Naive thymus-derived CD4-positive, alpha-beta T cell (primary cell): Measurements from ENCODE around the gene TLR7. TPM values are rescaled to one million over a fixed set of nuclear protein-coding genes. Genes with fewer than 3 reads are reported as not detected.
A peak's percentile ranks its signal among the peaks of the same experiment; 100 is the strongest.

Experiments used
- ATAC-seq: fragments of 150-1000 bp; cut with Tn5 transposase; 2 replicates; pipeline ENCODE4 v1.10.0; 2021; ENCODE audit warnings: mild to moderate bottlenecking, moderate library complexity
- CTCF ChIA-PET: fragments of 350-600 bp; sonication (Branson Sonifier 250); formaldehyde crosslinking; loops from one replicate; lab custom pipeline; 2021; ENCODE audit warnings: antibody characterized with exemption; lab: Charles Lee
- POLR2A ChIA-PET: fragments of 350-600 bp; sonication (Branson Sonifier 250); formaldehyde crosslinking; loops from one replicate; lab custom pipeline; 2021; ENCODE audit warnings: antibody characterized with exemption, inconsistent platforms; lab: Charles Lee
- DNase-seq, 9 donors: peaks; one replicate each; pipeline versions ENCODE4 v3.0.0 to v3.0.0-alpha.2; 2020 to 2022; ENCODE audit warnings: mixed read lengths in 1 of 9
- H3K27ac ChIP-seq: one replicate; pipeline ENCODE4 v1.7.0; 2013; ENCODE audit warnings: mild to moderate bottlenecking, low read depth, low read length, moderate library complexity
- H3K27me3 ChIP-seq, 2 donors: one replicate each; pipeline ENCODE4 v1.7.0; 2013; ENCODE audit warnings: low read length in 2 of 2, mild to moderate bottlenecking in 2 of 2, moderate library complexity in 2 of 2; ENCODE audit not compliant: control insufficient read depth in 2 of 2, insufficient read depth in 2 of 2
- H3K36me3 ChIP-seq, 3 experiments: 1 replicate in 2 of 3; 2 replicates in 1 of 3; pipeline ENCODE4 v1.7.0; 2013; ENCODE audit warnings: low read length in 3 of 3, mild to moderate bottlenecking in 3 of 3, moderate library complexity in 1 of 3; ENCODE audit not compliant: insufficient read depth in 3 of 3, control insufficient read depth in 2 of 3
- H3K4me1 ChIP-seq, 2 donors: one replicate each; pipeline ENCODE4 v1.7.0; 2013; ENCODE audit warnings: low read length in 2 of 2, mild to moderate bottlenecking in 2 of 2, moderate library complexity in 1 of 2; ENCODE audit not compliant: control insufficient read depth in 2 of 2, insufficient read depth in 2 of 2
- H3K4me3 ChIP-seq: 2 replicates; pipeline ENCODE4 v1.7.0; 2013; ENCODE audit warnings: mild to moderate bottlenecking, low read length
- H3K9me3 ChIP-seq, 3 experiments: 1 replicate in 2 of 3; 2 replicates in 1 of 3; pipeline ENCODE4 v1.7.0; 2013; ENCODE audit warnings: low read length in 3 of 3; ENCODE audit not compliant: control insufficient read depth in 2 of 3
- H3K27ac Mint-ChIP-seq, 9 donors: one replicate each; pipeline ENCODE4 v1.8.0; 2020 to 2022; ENCODE audit warnings: mixed read lengths in 9 of 9, mild to moderate bottlenecking in 8 of 9, moderate library complexity in 5 of 9, inconsistent platforms in 2 of 9
- H3K27me3 Mint-ChIP-seq, 5 donors: one replicate each; pipeline ENCODE4 v1.8.0; 2021 to 2022; ENCODE audit warnings: mixed read lengths in 5 of 5, mild to moderate bottlenecking in 1 of 5
- H3K36me3 Mint-ChIP-seq, 5 donors: one replicate each; pipeline ENCODE4 v1.8.0; 2020 to 2022; ENCODE audit warnings: mixed read lengths in 5 of 5, mild to moderate bottlenecking in 3 of 5, inconsistent platforms in 1 of 5
- H3K4me1 Mint-ChIP-seq, 7 donors: one replicate each; pipeline ENCODE4 v1.8.0; 2020 to 2022; ENCODE audit warnings: mixed read lengths in 7 of 7, mild to moderate bottlenecking in 3 of 7, inconsistent platforms in 1 of 7
- H3K4me3 Mint-ChIP-seq, 10 donors: one replicate each; pipeline ENCODE4 v1.8.0; 2020 to 2022; ENCODE audit warnings: mild to moderate bottlenecking in 10 of 10, mixed read lengths in 10 of 10, moderate library complexity in 6 of 10, inconsistent platforms in 2 of 10
- H3K9me3 Mint-ChIP-seq, 11 donors: one replicate each; pipeline ENCODE4 v1.8.0; 2020 to 2022; ENCODE audit warnings: mixed read lengths in 11 of 11, mild to moderate bottlenecking in 4 of 11, inconsistent platforms in 1 of 11, moderate library complexity in 1 of 11
- intact Hi-C, 2 donors: fragments of 100-400 bp; cut with micrococcal nuclease; formaldehyde crosslinking; loops; one replicate each; pipeline ENCODE4 v1.15.1; 2023
- polyA plus RNA-seq, 2 donors: library from polyadenylated mRNA; unstranded; fragments of 300-500 nt; fragmentation: Illumina TruSeq; gene quantifications; one replicate each; pipeline ENCODE4 v1.2.3, GENCODE V29; 2021
- total RNA-seq, 6 experiments: library from RNA in 5 of 6; stranded (reverse) in 5 of 6; gene quantifications; 1 replicate in 5 of 6; 2 replicates in 1 of 6; pipeline ENCODE4 v1.2.3 and lab custom pipeline; 2021 to 2026

TLR7 gene
- total and polyA plus RNA-seq, 7 experiments from 2014 or later: 0.05 to 4.4 (median 0.62) TPM; not detected in 1

DNA sequence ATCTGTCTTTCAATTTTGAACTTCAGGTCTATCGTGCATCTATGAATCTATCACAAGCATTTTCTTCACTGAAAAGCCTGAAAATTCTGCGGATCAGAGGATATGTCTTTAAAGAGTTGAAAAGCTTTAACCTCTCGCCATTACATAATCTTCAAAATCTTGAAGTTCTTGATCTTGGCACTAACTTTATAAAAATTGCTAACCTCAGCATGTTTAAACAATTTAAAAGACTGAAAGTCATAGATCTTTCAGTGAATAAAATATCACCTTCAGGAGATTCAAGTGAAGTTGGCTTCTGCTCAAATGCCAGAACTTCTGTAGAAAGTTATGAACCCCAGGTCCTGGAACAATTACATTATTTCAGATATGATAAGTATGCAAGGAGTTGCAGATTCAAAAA lies 19.7 kb downstream of the TLR7 start:
- no peak for ATAC-seq
- Histone ChIP-seq H3K27ac (no peak overlapping the region), H3K27me3 (no peaks in the 10 kb centered on the region), H3K4me3 (no peak overlapping the region), H3K36me3 (no peaks in the 10 kb centered on the region), H3K4me1 (peaks cover 0 to 13% of the 10 kb centered on the region in 2 donors), H3K9me3 (no peaks in the 10 kb centered on the region)
- Mint-ChIP-seq H3K27me3 (peaks cover 0 to 8% (median 4%) of the 10 kb centered on the region in 5 donors), H3K9me3 (peaks cover 0 to 6% (median 0%) of the 10 kb centered on the region in 11 donors), H3K4me3 (no peak overlapping the region), H3K27ac (no peak overlapping the region), H3K36me3 (peaks cover 0 to 20% (median 0%) of the 10 kb centered on the region in 5 donors), H3K4me1 (peaks cover 0 to 25% (median 10%) of the 10 kb centered on the region in 7 donors)
- ChIA-PET CTCF (no interaction called here), POLR2A (no interaction called here)
- intact Hi-C loops: no loop called here
- DNase-seq: no peak

DNA sequence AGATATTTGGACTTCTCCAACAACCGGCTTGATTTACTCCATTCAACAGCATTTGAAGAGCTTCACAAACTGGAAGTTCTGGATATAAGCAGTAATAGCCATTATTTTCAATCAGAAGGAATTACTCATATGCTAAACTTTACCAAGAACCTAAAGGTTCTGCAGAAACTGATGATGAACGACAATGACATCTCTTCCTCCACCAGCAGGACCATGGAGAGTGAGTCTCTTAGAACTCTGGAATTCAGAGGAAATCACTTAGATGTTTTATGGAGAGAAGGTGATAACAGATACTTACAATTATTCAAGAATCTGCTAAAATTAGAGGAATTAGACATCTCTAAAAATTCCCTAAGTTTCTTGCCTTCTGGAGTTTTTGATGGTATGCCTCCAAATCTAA lies 20.3 kb downstream of the TLR7 start:
- DNase-seq (no peak), ATAC-seq (no peak)
- Histone ChIP-seq H3K9me3 (no peaks in the 10 kb centered on the region), H3K27me3 (no peaks in the 10 kb centered on the region), H3K36me3 (no peaks in the 10 kb centered on the region), H3K27ac (no peak overlapping the region), H3K4me3 (no peak overlapping the region), H3K4me1 (peaks cover 0 to 13% of the 10 kb centered on the region in 2 donors)
- H3K36me3 Mint-ChIP-seq: peaks cover 0 to 20% (median 0%) of the 10 kb centered on the region in 5 donors
- peaks cover 0 to 5% (median under 1%) of the 10 kb centered on the region in 5 donors for H3K27me3 Mint-ChIP-seq
- H3K4me1 Mint-ChIP-seq: peaks cover 2 to 28% (median 13%) of the 10 kb centered on the region in 7 donors
- intact Hi-C loops: no loop called here
- ChIA-PET CTCF (no interaction called here), POLR2A (no interaction called here)
- H3K9me3 Mint-ChIP-seq: peaks cover 0 to 5% (median 0%) of the 10 kb centered on the region in 11 donors
- no peak overlapping the region for H3K27ac Mint-ChIP-seq
- H3K4me3 Mint-ChIP-seq: no peak overlapping the region

DNA sequence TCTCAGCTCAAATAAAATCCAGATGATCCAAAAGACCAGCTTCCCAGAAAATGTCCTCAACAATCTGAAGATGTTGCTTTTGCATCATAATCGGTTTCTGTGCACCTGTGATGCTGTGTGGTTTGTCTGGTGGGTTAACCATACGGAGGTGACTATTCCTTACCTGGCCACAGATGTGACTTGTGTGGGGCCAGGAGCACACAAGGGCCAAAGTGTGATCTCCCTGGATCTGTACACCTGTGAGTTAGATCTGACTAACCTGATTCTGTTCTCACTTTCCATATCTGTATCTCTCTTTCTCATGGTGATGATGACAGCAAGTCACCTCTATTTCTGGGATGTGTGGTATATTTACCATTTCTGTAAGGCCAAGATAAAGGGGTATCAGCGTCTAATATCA lies 20.9 kb downstream of the TLR7 start:
- H3K27me3 ChIP-seq: no peaks in the 10 kb centered on the region
- no peak for DNase-seq
- Mint-ChIP-seq H3K36me3 (peaks cover 0 to 20% (median 0%) of the 10 kb centered on the region in 5 donors), H3K9me3 (peaks cover 0 to 5% (median 0%) of the 10 kb centered on the region in 11 donors), H3K4me1 (peaks cover 4 to 35% (median 16%) of the 10 kb centered on the region in 7 donors), H3K27me3 (peaks cover 0 to 5% (median 0%) of the 10 kb centered on the region in 5 donors), H3K4me3 (no peak overlapping the region), H3K27ac (peak overlapping the region in 1 of 9 donors; percentile 18)
- H3K4me3 ChIP-seq: no peak overlapping the region
- ATAC-seq: no peak
- no peaks in the 10 kb centered on the region for H3K9me3 ChIP-seq
- CTCF ChIA-PET: no interaction called here
- H3K4me1 ChIP-seq: peaks cover 0 to 13% of the 10 kb centered on the region in 2 donors
- POLR2A ChIA-PET: no interaction called here
- H3K27ac ChIP-seq: no peak overlapping the region
- no peaks in the 10 kb centered on the region for H3K36me3 ChIP-seq
- intact Hi-C loops: no loop called here

DNA sequence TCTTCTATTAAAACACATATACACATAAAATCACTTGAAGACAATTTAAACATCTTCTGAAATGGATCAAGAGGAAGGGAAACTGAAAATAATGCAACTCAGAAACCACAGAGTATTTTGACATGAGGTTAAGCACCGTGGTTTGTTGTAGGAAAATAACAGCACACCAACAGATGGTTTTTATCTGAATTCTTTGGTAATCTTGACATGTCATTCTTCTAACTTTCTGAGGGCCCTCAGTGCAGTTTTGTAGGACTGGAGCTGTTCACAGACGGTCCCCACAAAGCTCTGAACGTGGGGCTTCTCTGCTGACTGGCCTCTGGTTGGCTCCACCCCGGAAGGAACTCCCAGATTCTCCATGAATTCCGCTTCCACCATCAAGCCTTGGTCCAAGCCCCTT lies 23.6 kb downstream of the TLR7 start:
- Mint-ChIP-seq H3K36me3 (peaks cover 0 to 16% (median 0%) of the 10 kb centered on the region in 5 donors), H3K4me3 (peak overlapping the region in 3 of 10 donors; percentile 10 to 64 (median 16)), H3K27ac (peak overlapping the region in 4 of 9 donors; percentile 28 to 94 (median 40)), H3K27me3 (no peaks in the 10 kb centered on the region), H3K9me3 (peaks cover 0 to 5% (median 0%) of the 10 kb centered on the region in 11 donors), H3K4me1 (peaks cover 4 to 52% (median 20%) of the 10 kb centered on the region in 7 donors)
- CTCF ChIA-PET: interaction anchor here (1.0 to 1.2 kb wide), 2 partner anchors 75 to 79 kb away, joined by 3 to 5 read pairs; no protein-coding TSS in a partner anchor
- POLR2A ChIA-PET: interaction anchor here (0.7 kb wide), 1 partner anchor 44 kb away, joined by 3 read pairs; no protein-coding TSS in a partner anchor
- H3K4me1 ChIP-seq: peaks cover 0 to 13% of the 10 kb centered on the region in 2 donors
- H3K36me3 ChIP-seq: no peaks in the 10 kb centered on the region
- ATAC-seq (peak; percentile 41), DNase-seq (peak in 1 of 9 donors; percentile 42)
- intact Hi-C loops: loop anchor here (1.0 to 10.0 kb wide), 3 partner anchors 46 to 1746 kb away; no protein-coding TSS in a partner anchor
- H3K27ac ChIP-seq: no peak overlapping the region
- H3K9me3 ChIP-seq: no peaks in the 10 kb centered on the region
- no peaks in the 10 kb centered on the region for H3K27me3 ChIP-seq
- no peak overlapping the region for H3K4me3 ChIP-seq

- CTCF ChIA-PET: interaction anchor here (1.0 to 1.2 kb wide), 2 partner anchors 76 to 80 kb away, joined by 3 to 5 read pairs; no protein-coding TSS in a partner anchor
- ATAC-seq: no peak
- H3K36me3 ChIP-seq: no peaks in the 10 kb centered on the region
- H3K27me3 ChIP-seq: no peaks in the 10 kb centered on the region
- Mint-ChIP-seq H3K27me3 (no peaks in the 10 kb centered on the region), H3K4me3 (peak overlapping the region in 1 of 10 donors; percentile 64), H3K9me3 (peaks cover 0 to 2% (median 0%) of the 10 kb centered on the region in 11 donors), H3K27ac (peak overlapping the region in 2 of 9 donors; percentile 26 to 94), H3K36me3 (peaks cover 0 to 14% (median 0%) of the 10 kb centered on the region in 5 donors), H3K4me1 (peaks cover 4 to 57% (median 20%) of the 10 kb centered on the region in 7 donors)
- no peak overlapping the region for H3K4me3 ChIP-seq
- peaks cover 0 to 13% of the 10 kb centered on the region in 2 donors for H3K4me1 ChIP-seq
- no peak overlapping the region for H3K27ac ChIP-seq
- POLR2A ChIA-PET: no interaction called here
- no peak for DNase-seq
- intact Hi-C loops: loop anchor here (5.0 to 10.0 kb wide), 2 partner anchors 61 to 1746 kb away; no protein-coding TSS in a partner anchor
- H3K9me3 ChIP-seq: no peaks in the 10 kb centered on the region
Observed at GRCh38 chrX:12891171-12891570, 24.3 kb downstream of the TLR7 start.

DNA sequence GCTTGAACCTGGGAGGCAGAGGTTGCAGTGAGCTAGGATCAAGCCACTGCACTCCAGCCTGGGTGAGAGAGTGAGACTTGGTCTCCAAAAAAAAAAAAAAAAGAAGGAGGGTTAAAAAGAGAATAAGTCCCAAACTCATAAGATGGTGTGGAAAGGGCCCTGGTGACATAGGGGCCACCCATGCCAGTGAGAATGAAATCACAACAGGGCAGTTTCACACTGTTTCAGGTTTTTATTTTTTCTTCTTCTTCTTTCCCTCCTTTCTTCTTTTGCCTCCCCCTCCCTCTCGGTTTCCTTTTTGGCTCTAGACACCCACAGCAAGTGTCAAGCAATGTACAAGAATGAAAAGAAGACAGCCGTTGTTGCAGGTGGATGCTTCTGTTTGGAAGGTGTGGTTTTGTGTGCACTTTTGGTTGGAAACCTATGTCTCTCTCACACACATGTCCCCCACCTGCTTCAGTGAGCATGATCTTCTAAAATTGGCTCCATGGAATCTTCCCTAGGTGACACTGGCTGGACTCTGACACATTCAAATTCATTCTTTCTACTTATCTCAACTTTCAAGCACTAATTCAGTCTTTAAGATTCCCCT lies 25.1 kb downstream of the TLR7 start:
- Mint-ChIP-seq H3K4me1 (peaks cover 4 to 57% (median 20%) of the 10 kb centered on the region in 7 donors), H3K27me3 (no peaks in the 10 kb centered on the region), H3K9me3 (peaks cover 0 to 2% (median 0%) of the 10 kb centered on the region in 11 donors), H3K36me3 (peaks cover 0 to 8% (median 0%) of the 10 kb centered on the region in 5 donors), H3K27ac (peak overlapping the region in 4 of 9 donors; percentile 42 to 94 (median 84)), H3K4me3 (peak overlapping the region in 4 of 10 donors; percentile 4 to 77 (median 16))
- no peak for DNase-seq
- ChIA-PET CTCF (no interaction called here), POLR2A (no interaction called here)
- ATAC-seq: no peak
- peaks cover 0 to 13% of the 10 kb centered on the region in 2 donors for H3K4me1 ChIP-seq
- no peaks in the 10 kb centered on the region for H3K36me3 ChIP-seq
- no peaks in the 10 kb centered on the region for H3K9me3 ChIP-seq
- intact Hi-C loops: loop anchor here (5.0 to 10.0 kb wide), 2 partner anchors 60 to 1747 kb away; no protein-coding TSS in a partner anchor
- no peaks in the 10 kb centered on the region for H3K27me3 ChIP-seq
- no peak overlapping the region for H3K4me3 ChIP-seq
- no peak overlapping the region for H3K27ac ChIP-seq
